H54 (cell line): Measurements from ENCODE around the gene CD81.
A peak's percentile ranks its signal among the peaks of the same experiment; 100 is the strongest.

Experiments
- DNase-seq: peaks from one replicate; pipeline ENCODE4 v3.0.0; 2011; ENCODE audit warnings: low spot score, mixed read lengths; ENCODE audit not compliant: insufficient read length
- FAIRE-seq: peaks from 3 replicates; lab custom pipeline; 2011; peaks lifted over from hg19 to GRCh38; lab: Jason Lieb, UNC
- POLR2A ChIP-seq: IDR thresholded peaks from 2 replicates; pipeline ENCODE4 v1.6.1; 2011; ENCODE audit warnings: low read depth, mild to moderate bottlenecking, low read length

CD81 gene

GRCh38 chr11:2393941-2394817, 17.1 kb downstream of the CD81 start:
- DNase-seq (no peak), FAIRE-seq (no peak)
- no peak for TF ChIP-seq POLR2A

- DNase-seq: no peak
- no peak for FAIRE-seq
- no peak for TF ChIP-seq POLR2A
Observed at GRCh38 chr11:2394818-2395105, 17.7 kb downstream of the CD81 start.

DNA sequence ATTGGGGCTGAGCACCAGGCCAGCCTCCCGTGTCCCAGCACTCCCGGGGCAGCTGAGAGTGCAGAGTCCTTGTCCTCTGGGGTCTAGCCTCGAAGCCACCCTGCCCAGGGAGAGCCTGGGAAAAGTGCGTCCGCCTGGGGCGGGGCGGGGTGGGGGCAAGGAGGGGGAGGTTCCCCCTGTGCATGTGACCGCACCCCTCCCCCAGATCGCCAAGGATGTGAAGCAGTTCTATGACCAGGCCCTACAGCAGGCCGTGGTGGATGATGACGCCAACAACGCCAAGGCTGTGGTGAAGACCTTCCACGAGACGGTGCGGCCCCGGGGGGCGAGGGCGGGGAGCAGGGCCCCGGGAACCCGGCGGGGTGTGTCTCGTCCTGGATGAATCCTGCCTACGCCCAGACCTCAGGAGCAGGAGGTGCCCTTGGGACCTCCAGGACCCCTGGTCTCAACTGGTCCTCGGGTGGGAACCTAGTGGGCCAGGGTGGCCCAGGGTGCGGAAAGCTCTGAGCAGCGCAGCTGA, 18.2 kb downstream of the CD81 start:
- no peak for TF ChIP-seq POLR2A
- FAIRE-seq: no peak

DNA sequence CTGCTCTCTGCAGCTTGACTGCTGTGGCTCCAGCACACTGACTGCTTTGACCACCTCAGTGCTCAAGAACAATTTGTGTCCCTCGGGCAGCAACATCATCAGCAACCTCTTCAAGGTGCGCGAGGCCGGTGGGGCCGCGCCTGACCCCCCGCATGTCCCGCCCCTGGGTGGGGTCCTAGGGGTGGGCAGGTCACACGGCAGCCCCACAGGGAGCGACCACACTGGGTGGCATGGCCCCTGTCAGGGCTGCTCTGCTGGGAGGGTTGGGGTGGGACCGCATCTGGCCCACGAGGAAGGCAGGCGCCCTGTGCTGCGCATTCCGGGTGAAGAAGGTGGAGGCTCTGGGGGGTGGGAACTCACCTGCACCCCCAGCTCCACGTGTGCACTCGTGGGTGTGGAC, 18.7 kb downstream of the CD81 start:
- no peak for DNase-seq
- TF ChIP-seq POLR2A: no peak
- FAIRE-seq: no peak

More for the DNA sequence above, 18.2 kb downstream of the CD81 start:
- DNase-seq: no peak

- DNase-seq (no peak), FAIRE-seq (no peak)
- TF ChIP-seq POLR2A: no peak
Observed at GRCh38 chr11:2396471-2396870, 19.4 kb downstream of the CD81 start.

- FAIRE-seq (no peak), DNase-seq (no peak)
- no peak for TF ChIP-seq POLR2A
Observed at GRCh38 chr11:2397005-2397404, 19.9 kb downstream of the CD81 start.

GRCh38 chr11:2398664-2399355, 21.7 kb downstream of the CD81 start:
- no peak for TF ChIP-seq POLR2A
- FAIRE-seq (no peak), DNase-seq (no peak)

- TF ChIP-seq POLR2A: no peak
- FAIRE-seq (no peak), DNase-seq (peak; percentile 50)
Observed at GRCh38 chr11:2399488-2400068, 22.5 kb downstream of the CD81 start.

- DNase-seq: peak; percentile 99
- TF ChIP-seq POLR2A: peak; percentile 78
- FAIRE-seq: peak; percentile 70
Observed at GRCh38 chr11:2400069-2400761, 23.1 kb downstream of the CD81 start, which contains the start of gene TSSC4. Gene TSSC4 (plus strand): TSS chr11:2400750. CDS start chr11:2402634, 1,884 bp downstream.

DNA sequence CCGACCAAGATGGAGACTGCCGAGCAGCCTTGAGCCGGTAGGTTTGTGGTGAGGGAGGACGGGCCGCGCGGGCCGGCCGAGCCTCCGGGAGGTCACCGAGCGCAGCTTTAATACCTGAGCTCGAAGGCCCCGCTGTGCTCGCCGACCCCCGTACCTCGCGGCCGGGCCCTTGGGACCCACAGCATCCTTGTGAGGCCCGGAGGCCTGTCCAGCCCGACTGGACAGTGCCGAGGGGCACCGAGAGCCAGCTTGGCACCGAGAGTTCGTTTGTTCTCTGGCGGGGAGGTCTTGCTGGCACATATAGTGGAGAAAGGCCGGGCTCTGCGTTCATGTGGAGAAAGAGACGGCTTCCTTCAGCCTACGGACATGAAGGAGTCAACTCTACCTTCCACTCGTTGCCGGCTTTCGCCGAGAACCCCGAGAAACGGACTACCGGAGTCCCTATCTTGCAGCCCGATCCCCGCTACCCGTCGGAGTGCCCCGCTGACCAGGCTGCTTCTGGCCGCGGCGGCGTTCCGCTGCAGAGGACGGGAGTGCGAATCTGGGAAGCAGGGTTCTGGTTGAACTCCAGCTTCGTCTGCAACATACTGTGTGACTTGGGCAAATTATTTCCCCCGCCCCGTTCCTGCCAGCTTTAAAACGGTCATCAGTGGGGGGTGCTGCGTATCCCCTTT, 23.8 kb downstream of the CD81 start:
- TF ChIP-seq POLR2A: no peak
- no peak for DNase-seq
- no peak for FAIRE-seq

DNA sequence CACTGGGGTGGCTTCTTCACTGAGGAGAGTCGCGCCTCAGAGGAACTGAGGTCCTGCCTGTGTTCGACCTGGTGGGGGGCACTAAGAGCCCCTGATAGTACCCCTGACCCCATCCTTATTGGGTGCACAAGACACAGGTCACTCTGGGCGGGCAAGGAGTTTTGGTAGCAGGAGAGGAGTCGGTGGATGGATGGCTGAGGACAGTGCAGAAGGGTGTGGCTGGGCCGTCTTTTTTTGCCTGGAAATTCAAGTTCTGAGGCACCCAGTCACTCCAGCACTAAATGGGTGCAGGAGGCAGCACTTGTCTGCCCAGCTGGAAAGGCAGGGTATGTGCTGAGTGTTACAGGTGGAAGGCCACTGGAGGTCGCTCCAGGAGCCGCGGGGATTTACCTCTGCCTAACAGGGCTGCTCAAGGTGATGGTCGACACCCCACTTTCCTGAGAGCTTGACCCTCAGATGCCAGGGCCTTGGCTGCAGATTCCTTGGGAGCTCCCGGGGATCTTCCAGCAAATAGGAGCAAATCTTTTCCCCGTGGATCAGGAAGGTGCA, 24.4 kb downstream of the CD81 start:
- no peak for FAIRE-seq
- TF ChIP-seq POLR2A: no peak
- DNase-seq: no peak

- DNase-seq (no peak), FAIRE-seq (no peak)
- TF ChIP-seq POLR2A: no peak
Observed at GRCh38 chr11:2402106-2402505, 25.0 kb downstream of the CD81 start.
